ENCODE data around the gene EPHB2. TPM values are rescaled to one million over a fixed set of nuclear protein-coding genes. Genes with fewer than 3 reads are reported as not detected.

The EPHB2 gene
- total and polyA plus RNA-seq, 7 experiments from 2014 or later = 0.27 to 2.2 (median 0.49) TPM; not detected in 3

- no peak overlapping the region for H3K27ac Mint-ChIP-seq
- no peaks in the 10 kb centered on the region for H3K36me3 Mint-ChIP-seq
- Histone ChIP-seq H3K9me3 (ENCODE audit: control insufficient read depth in 2 of 3, low read length in 3 of 3) (no peaks in the 10 kb centered on the region), H3K27me3 (ENCODE audit: control insufficient read depth in 2 of 2, insufficient read depth in 2 of 2, low read length in 2 of 2) (no peaks in the 10 kb centered on the region), H3K4me1 (ENCODE audit: control insufficient read depth in 2 of 2, insufficient read depth in 2 of 2, low read length in 2 of 2) (no peaks in the 10 kb centered on the region), H3K4me3 (ENCODE audit: low read length) (no peak overlapping the region), H3K27ac (ENCODE audit: low read depth, low read length) (no peak overlapping the region), H3K36me3 (ENCODE audit: control insufficient read depth in 2 of 3, insufficient read depth in 3 of 3, low read length in 3 of 3) (no peaks in the 10 kb centered on the region)
- ChIA-PET CTCF (no interaction called here), POLR2A (no interaction called here)
- no peak overlapping the region for H3K4me3 Mint-ChIP-seq
- no peak for ATAC-seq
- peaks cover 0 to 2% (median 0%) of the 10 kb centered on the region in 11 donors for H3K9me3 Mint-ChIP-seq
- peaks cover 0 to 4% (median 0%) of the 10 kb centered on the region in 7 donors for H3K4me1 Mint-ChIP-seq
- intact Hi-C loops (cut with micrococcal nuclease) = no loop called here
- DNase-seq = no peak
- peaks cover 22 to 41% (median 30%) of the 10 kb centered on the region in 5 donors for H3K27me3 Mint-ChIP-seq
Measured at GRCh38 chr1:22845398-22845935, 134.8 kb downstream of the EPHB2 start.

GRCh38 chr1:22846458-22846857 is 135.8 kb downstream of the EPHB2 start:
- Histone ChIP-seq H3K4me3 (ENCODE audit: low read length) (no peak overlapping the region), H3K27me3 (ENCODE audit: control insufficient read depth in 2 of 2, insufficient read depth in 2 of 2, low read length in 2 of 2) (no peaks in the 10 kb centered on the region), H3K27ac (ENCODE audit: low read depth, low read length) (no peak overlapping the region), H3K4me1 (ENCODE audit: control insufficient read depth in 2 of 2, insufficient read depth in 2 of 2, low read length in 2 of 2) (no peaks in the 10 kb centered on the region), H3K9me3 (ENCODE audit: control insufficient read depth in 2 of 3, low read length in 3 of 3) (no peaks in the 10 kb centered on the region), H3K36me3 (ENCODE audit: control insufficient read depth in 2 of 3, insufficient read depth in 3 of 3, low read length in 3 of 3) (no peaks in the 10 kb centered on the region)
- Mint-ChIP-seq H3K4me1 (peaks cover 0 to 4% (median 0%) of the 10 kb centered on the region in 7 donors), H3K36me3 (no peaks in the 10 kb centered on the region), H3K9me3 (peaks cover 0 to 2% (median 0%) of the 10 kb centered on the region in 11 donors), H3K27me3 (peaks cover 26 to 41% (median 34%) of the 10 kb centered on the region in 5 donors), H3K4me3 (no peak overlapping the region), H3K27ac (no peak overlapping the region)
- no peak for ATAC-seq
- POLR2A ChIA-PET = no interaction called here
- no peak for DNase-seq
- CTCF ChIA-PET = no interaction called here
- intact Hi-C loops (cut with micrococcal nuclease) = no loop called here

DNA sequence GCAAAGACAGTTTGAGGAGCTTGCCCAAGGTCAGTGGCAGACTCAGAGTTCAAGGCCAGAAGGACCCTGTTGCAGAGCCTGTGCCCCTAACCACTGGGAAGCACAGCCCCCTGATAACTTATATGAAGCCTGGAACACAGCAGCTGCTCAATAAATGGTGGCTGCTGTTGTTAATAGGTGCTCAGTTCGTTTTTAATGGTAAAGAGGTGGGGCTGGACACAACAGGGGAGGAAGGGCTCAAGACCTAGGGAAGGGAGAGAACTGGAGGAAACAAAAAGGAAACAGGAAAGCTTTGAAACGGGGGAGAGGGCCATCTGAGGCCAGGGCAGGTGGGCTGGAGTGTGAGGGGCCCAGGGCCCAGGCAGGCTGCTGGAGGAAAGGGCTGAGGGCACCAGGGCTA is 136.6 kb downstream of the EPHB2 start:
- no peak overlapping the region for H3K27ac Mint-ChIP-seq
- peaks cover 0 to 1% (median 0%) of the 10 kb centered on the region in 11 donors for H3K9me3 Mint-ChIP-seq
- H3K4me3 Mint-ChIP-seq = no peak overlapping the region
- no peaks in the 10 kb centered on the region for H3K36me3 Mint-ChIP-seq
- peaks cover 26 to 46% (median 37%) of the 10 kb centered on the region in 5 donors for H3K27me3 Mint-ChIP-seq
- ATAC-seq = no peak
- no peaks in the 10 kb centered on the region for H3K9me3 ChIP-seq (ENCODE audit: control insufficient read depth in 2 of 3, low read length in 3 of 3)
- DNase-seq = no peak
- POLR2A ChIA-PET = no interaction called here
- H3K4me3 ChIP-seq (ENCODE audit: low read length) = no peak overlapping the region
- no peaks in the 10 kb centered on the region for H3K4me1 ChIP-seq (ENCODE audit: control insufficient read depth in 2 of 2, insufficient read depth in 2 of 2, low read length in 2 of 2)
- H3K36me3 ChIP-seq (ENCODE audit: control insufficient read depth in 2 of 3, insufficient read depth in 3 of 3, low read length in 3 of 3) = no peaks in the 10 kb centered on the region
- peaks cover 0 to 4% (median 0%) of the 10 kb centered on the region in 7 donors for H3K4me1 Mint-ChIP-seq
- CTCF ChIA-PET = no interaction called here
- intact Hi-C loops (cut with micrococcal nuclease) = no loop called here
- H3K27me3 ChIP-seq (ENCODE audit: control insufficient read depth in 2 of 2, insufficient read depth in 2 of 2, low read length in 2 of 2) = no peaks in the 10 kb centered on the region
- H3K27ac ChIP-seq (ENCODE audit: low read depth, low read length) = no peak overlapping the region

- peaks cover 26 to 46% (median 35%) of the 10 kb centered on the region in 5 donors for H3K27me3 Mint-ChIP-seq
- DNase-seq = no peak
- H3K9me3 ChIP-seq (ENCODE audit: control insufficient read depth in 2 of 3, low read length in 3 of 3) = no peaks in the 10 kb centered on the region
Measured at GRCh38 chr1:22847709-22848108, 137.1 kb downstream of the EPHB2 start.

DNA sequence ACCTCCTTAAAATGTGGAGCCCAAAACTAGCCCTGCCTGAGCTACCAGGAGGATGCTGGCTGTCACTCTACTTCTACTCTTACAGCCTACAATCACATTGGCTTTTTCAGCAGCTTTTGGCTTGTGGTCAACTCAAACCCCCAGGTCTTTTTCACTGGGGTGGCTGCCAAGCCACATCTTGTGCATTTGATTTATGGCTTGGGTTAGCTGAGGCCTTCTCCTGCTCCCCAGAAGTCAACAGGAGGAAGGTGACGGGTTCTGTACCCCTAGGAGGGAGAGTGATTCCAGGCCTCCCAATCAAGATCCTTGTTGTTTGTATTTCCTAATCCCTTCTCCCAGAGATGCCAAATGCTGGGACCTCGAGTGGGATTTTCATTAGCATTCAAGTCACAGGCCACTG is 137.8 kb downstream of the EPHB2 start:
- no peaks in the 10 kb centered on the region for H3K36me3 Mint-ChIP-seq
- no peaks in the 10 kb centered on the region for H3K27me3 ChIP-seq (ENCODE audit: control insufficient read depth in 2 of 2, insufficient read depth in 2 of 2, low read length in 2 of 2)
- no peak for ATAC-seq

More at GRCh38 chr1:22847709-22848108, 137.1 kb downstream of the EPHB2 start:
- POLR2A ChIA-PET = no interaction called here
- Histone ChIP-seq H3K4me3 (ENCODE audit: low read length) (no peak overlapping the region), H3K27ac (ENCODE audit: low read depth, low read length) (no peak overlapping the region), H3K4me1 (ENCODE audit: control insufficient read depth in 2 of 2, insufficient read depth in 2 of 2, low read length in 2 of 2) (no peaks in the 10 kb centered on the region), H3K27me3 (ENCODE audit: control insufficient read depth in 2 of 2, insufficient read depth in 2 of 2, low read length in 2 of 2) (no peaks in the 10 kb centered on the region), H3K36me3 (ENCODE audit: control insufficient read depth in 2 of 3, insufficient read depth in 3 of 3, low read length in 3 of 3) (no peaks in the 10 kb centered on the region)
- no peak overlapping the region for H3K4me3 Mint-ChIP-seq
- intact Hi-C loops (cut with micrococcal nuclease) = no loop called here
- H3K27ac Mint-ChIP-seq = no peak overlapping the region
- CTCF ChIA-PET = no interaction called here
- H3K36me3 Mint-ChIP-seq = no peaks in the 10 kb centered on the region
- peaks cover 0 to 4% (median 0%) of the 10 kb centered on the region in 7 donors for H3K4me1 Mint-ChIP-seq
- ATAC-seq = no peak
- H3K9me3 Mint-ChIP-seq = no peaks in the 10 kb centered on the region

DNA sequence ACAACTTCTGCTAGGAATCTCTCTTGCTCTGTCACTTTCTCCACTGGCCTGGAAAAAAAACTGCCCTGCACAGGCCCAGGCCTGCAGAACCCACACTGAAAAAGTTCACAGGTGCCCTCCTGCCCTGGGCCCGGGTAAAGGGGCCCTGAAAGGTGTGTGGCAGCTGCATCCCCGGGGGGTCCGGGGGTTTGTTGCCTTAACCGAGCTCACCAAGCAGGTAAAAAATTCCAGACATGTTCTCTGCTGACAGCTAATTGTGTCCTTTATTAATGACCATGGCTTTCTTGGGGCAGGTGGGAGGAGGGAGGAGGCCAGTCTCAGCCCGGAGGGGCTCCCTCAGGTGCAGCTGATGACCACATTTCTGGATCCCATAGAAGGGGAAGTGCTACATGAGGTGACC is 139.1 kb downstream of the EPHB2 start:
- Mint-ChIP-seq H3K4me1 (peaks cover 0 to 4% (median 0%) of the 10 kb centered on the region in 7 donors), H3K27ac (no peak overlapping the region), H3K4me3 (no peak overlapping the region), H3K36me3 (no peaks in the 10 kb centered on the region), H3K27me3 (peaks cover 18 to 35% (median 30%) of the 10 kb centered on the region in 5 donors), H3K9me3 (no peaks in the 10 kb centered on the region)
- DNase-seq = no peak
- H3K27ac ChIP-seq (ENCODE audit: low read depth, low read length) = no peak overlapping the region
- H3K4me3 ChIP-seq (ENCODE audit: low read length) = no peak overlapping the region
- H3K4me1 ChIP-seq (ENCODE audit: control insufficient read depth in 2 of 2, insufficient read depth in 2 of 2, low read length in 2 of 2) = no peaks in the 10 kb centered on the region
- ATAC-seq = no peak
- ChIA-PET CTCF (no interaction called here), POLR2A (no interaction called here)
- no peaks in the 10 kb centered on the region for H3K36me3 ChIP-seq (ENCODE audit: control insufficient read depth in 2 of 3, insufficient read depth in 3 of 3, low read length in 3 of 3)
- H3K9me3 ChIP-seq (ENCODE audit: control insufficient read depth in 2 of 3, low read length in 3 of 3) = no peaks in the 10 kb centered on the region
- intact Hi-C loops (cut with micrococcal nuclease) = no loop called here
- H3K27me3 ChIP-seq (ENCODE audit: control insufficient read depth in 2 of 2, insufficient read depth in 2 of 2, low read length in 2 of 2) = no peaks in the 10 kb centered on the region

More for the DNA sequence above, 137.8 kb downstream of the EPHB2 start:
- Histone ChIP-seq H3K27ac (ENCODE audit: low read depth, low read length) (no peak overlapping the region), H3K4me1 (ENCODE audit: control insufficient read depth in 2 of 2, insufficient read depth in 2 of 2, low read length in 2 of 2) (no peaks in the 10 kb centered on the region), H3K9me3 (ENCODE audit: control insufficient read depth in 2 of 3, low read length in 3 of 3) (no peaks in the 10 kb centered on the region), H3K4me3 (ENCODE audit: low read length) (no peak overlapping the region), H3K36me3 (ENCODE audit: control insufficient read depth in 2 of 3, insufficient read depth in 3 of 3, low read length in 3 of 3) (no peaks in the 10 kb centered on the region)
- no peak for DNase-seq
- peaks cover 0 to 4% (median 0%) of the 10 kb centered on the region in 7 donors for H3K4me1 Mint-ChIP-seq
- no peak overlapping the region for H3K27ac Mint-ChIP-seq
- intact Hi-C loops (cut with micrococcal nuclease) = no loop called here
- CTCF ChIA-PET = no interaction called here
- POLR2A ChIA-PET = no interaction called here
- peaks cover 26 to 46% (median 32%) of the 10 kb centered on the region in 5 donors for H3K27me3 Mint-ChIP-seq
- no peak overlapping the region for H3K4me3 Mint-ChIP-seq
- H3K9me3 Mint-ChIP-seq = no peaks in the 10 kb centered on the region

DNA sequence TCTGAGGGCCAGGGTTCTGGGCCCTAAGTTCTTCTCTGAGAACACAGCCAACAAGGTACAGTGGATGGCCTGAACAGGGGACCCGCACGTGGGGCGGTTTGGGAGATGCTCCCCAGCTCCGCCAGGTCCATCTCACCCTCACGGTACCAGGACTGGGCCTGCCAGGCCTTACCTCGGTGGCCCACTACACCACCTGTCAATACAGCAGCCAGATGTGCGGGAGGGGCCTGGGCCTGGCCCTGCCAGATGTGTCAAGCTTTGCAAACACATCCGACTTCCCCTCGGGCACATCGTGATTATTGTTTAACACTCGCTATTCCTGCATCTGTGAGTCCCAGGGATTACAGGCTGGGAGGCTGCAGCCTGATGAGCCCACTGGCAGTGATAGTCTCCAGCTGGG is 139.6 kb downstream of the EPHB2 start:
- DNase-seq (no peak), ATAC-seq (no peak)
- no peak overlapping the region for H3K27ac ChIP-seq (ENCODE audit: low read depth, low read length)
- Mint-ChIP-seq H3K9me3 (no peaks in the 10 kb centered on the region), H3K36me3 (no peaks in the 10 kb centered on the region), H3K27me3 (peaks cover 18 to 31% (median 30%) of the 10 kb centered on the region in 5 donors), H3K4me3 (no peak overlapping the region), H3K27ac (no peak overlapping the region), H3K4me1 (peaks cover 0 to 4% (median 0%) of the 10 kb centered on the region in 7 donors)
- POLR2A ChIA-PET = no interaction called here
- CTCF ChIA-PET = no interaction called here
- H3K4me3 ChIP-seq (ENCODE audit: low read length) = no peak overlapping the region
- no peaks in the 10 kb centered on the region for H3K27me3 ChIP-seq (ENCODE audit: control insufficient read depth in 2 of 2, insufficient read depth in 2 of 2, low read length in 2 of 2)
- no peaks in the 10 kb centered on the region for H3K9me3 ChIP-seq (ENCODE audit: control insufficient read depth in 2 of 3, low read length in 3 of 3)
- intact Hi-C loops (cut with micrococcal nuclease) = no loop called here
- no peaks in the 10 kb centered on the region for H3K36me3 ChIP-seq (ENCODE audit: control insufficient read depth in 2 of 3, insufficient read depth in 3 of 3, low read length in 3 of 3)
- no peaks in the 10 kb centered on the region for H3K4me1 ChIP-seq (ENCODE audit: control insufficient read depth in 2 of 2, insufficient read depth in 2 of 2, low read length in 2 of 2)

All from naive thymus-derived CD4-positive, alpha-beta T cell (primary cell).